Progenitor cell of endocrine pancreas (in vitro differentiated cells): ENCODE measurements around the gene HEATR5A. TPM values are rescaled to one million over a fixed set of nuclear protein-coding genes. Genes with fewer than 3 reads are reported as not detected.

Source experiments
- DNase-seq: peaks from one replicate; pipeline ENCODE4 v3.0.0; 2021; ENCODE audit warnings: low spot score; ENCODE audit not compliant: unreplicated experiment
- H3K27ac Mint-ChIP-seq: 2 replicates; pipeline ENCODE4 v1.8.0; 2021; ENCODE audit warnings: mild to moderate bottlenecking, moderate library complexity, mixed read lengths
- H3K27me3 Mint-ChIP-seq: 2 replicates; pipeline ENCODE4 v1.8.0; 2021; ENCODE audit warnings: mixed read lengths
- H3K36me3 Mint-ChIP-seq: 2 replicates; pipeline ENCODE4 v1.8.0; 2022; ENCODE audit warnings: mixed read lengths; ENCODE audit not compliant: insufficient read depth
- H3K4me1 Mint-ChIP-seq: 2 replicates; pipeline ENCODE4 v1.8.0; 2021; ENCODE audit warnings: low read depth, mixed read lengths
- H3K4me3 Mint-ChIP-seq: 2 replicates; pipeline ENCODE4 v1.8.0; 2021; ENCODE audit warnings: low read depth, mild to moderate bottlenecking, moderate library complexity, mixed read lengths
- H3K9me3 Mint-ChIP-seq: 2 replicates; pipeline ENCODE4 v1.8.0; 2021; ENCODE audit warnings: low read depth, mixed read lengths
- CTCF ChIP-seq: fragments of 200-600 bp; sonication (generic); IDR thresholded peaks from one replicate; pipeline ENCODE4 v1.5.0; 2021; ENCODE audit warnings: antibody characterized with exemption, mild to moderate bottlenecking; ENCODE audit not compliant: unreplicated experiment
- total RNA-seq: library from RNA; stranded (reverse); gene quantifications from 2 replicates; pipeline ENCODE4 v1.2.1, GENCODE V29; 2021

HEATR5A gene
- total RNA-seq, 1 donor from 2014 or later = 28.3 TPM

- Mint-ChIP-seq H3K27ac (no peak overlapping the region), H3K4me3 (no peak overlapping the region), H3K4me1 (no peaks in the 10 kb centered on the region), H3K36me3 (peaks cover 25% of the 10 kb centered on the region), H3K9me3 (peaks cover 14% of the 10 kb centered on the region), H3K27me3 (no peaks in the 10 kb centered on the region)
- TF ChIP-seq CTCF = no peak
- no peak for DNase-seq
Measured at GRCh38 chr14:31435276-31435675, 14.9 kb upstream of the HEATR5A start.

GRCh38 chr14:31430634-31431264 is 10.4 kb upstream of the HEATR5A start:
- DNase-seq = no peak
- Mint-ChIP-seq H3K27ac (no peak overlapping the region), H3K9me3 (peaks cover 9% of the 10 kb centered on the region), H3K4me1 (no peaks in the 10 kb centered on the region), H3K36me3 (peaks cover 11% of the 10 kb centered on the region), H3K27me3 (no peaks in the 10 kb centered on the region), H3K4me3 (no peak overlapping the region)
- no peak for TF ChIP-seq CTCF

- no peak overlapping the region for H3K4me3 Mint-ChIP-seq
- no peak overlapping the region for H3K27ac Mint-ChIP-seq
- peaks cover 11% of the 10 kb centered on the region for H3K36me3 Mint-ChIP-seq
- no peaks in the 10 kb centered on the region for H3K27me3 Mint-ChIP-seq
- no peak for TF ChIP-seq CTCF
- DNase-seq = no peak
- no peaks in the 10 kb centered on the region for H3K4me1 Mint-ChIP-seq
- peaks cover 9% of the 10 kb centered on the region for H3K9me3 Mint-ChIP-seq
Measured at GRCh38 chr14:31429791-31430190, 9.4 kb upstream of the HEATR5A start.

GRCh38 chr14:31428011-31428410 is 7.7 kb upstream of the HEATR5A start:
- Mint-ChIP-seq H3K27me3 (no peaks in the 10 kb centered on the region), H3K4me1 (no peaks in the 10 kb centered on the region), H3K9me3 (peaks cover 9% of the 10 kb centered on the region), H3K27ac (no peak overlapping the region), H3K4me3 (no peak overlapping the region), H3K36me3 (peaks cover 10% of the 10 kb centered on the region)
- no peak for DNase-seq
- TF ChIP-seq CTCF = no peak

GRCh38 chr14:31426663-31427062 is 6.3 kb upstream of the HEATR5A start:
- no peak overlapping the region for H3K27ac Mint-ChIP-seq
- no peaks in the 10 kb centered on the region for H3K27me3 Mint-ChIP-seq
- H3K36me3 Mint-ChIP-seq = peaks cover 3% of the 10 kb centered on the region
- no peak overlapping the region for H3K4me3 Mint-ChIP-seq
- H3K4me1 Mint-ChIP-seq = no peaks in the 10 kb centered on the region
- no peak for DNase-seq
- no peak for TF ChIP-seq CTCF
- peaks cover 3% of the 10 kb centered on the region for H3K9me3 Mint-ChIP-seq
